ENCODE results near the gene ATP6V0E1.
"Not testable (repeated sequence)": the region's sequence is repeated elsewhere in the genome, so short reads cannot be mapped to it uniquely, and the experiment has no call there.

The ATP6V0E1 gene

DNA sequence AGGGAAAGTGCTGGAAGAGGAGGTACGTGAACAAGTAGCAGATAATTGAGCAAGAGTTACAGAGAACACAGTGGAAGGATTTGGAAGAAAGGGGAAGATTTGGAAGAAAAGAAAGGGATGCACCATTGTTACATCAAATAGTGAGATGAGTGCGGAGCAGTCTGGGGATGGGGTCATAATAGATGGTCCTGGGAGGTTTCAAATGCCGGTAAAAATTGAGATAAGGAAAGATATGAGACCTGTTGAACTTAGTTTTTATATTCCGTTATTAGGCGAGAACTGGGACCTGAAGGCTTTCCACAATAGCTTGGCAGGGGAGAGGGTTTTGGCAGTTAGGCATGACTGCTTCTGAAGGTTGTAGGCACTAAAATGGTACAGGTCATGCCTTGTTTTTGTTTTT lies 20.9 kb downstream of the ATP6V0E1 start:
- no peak for DNase-seq

DNA sequence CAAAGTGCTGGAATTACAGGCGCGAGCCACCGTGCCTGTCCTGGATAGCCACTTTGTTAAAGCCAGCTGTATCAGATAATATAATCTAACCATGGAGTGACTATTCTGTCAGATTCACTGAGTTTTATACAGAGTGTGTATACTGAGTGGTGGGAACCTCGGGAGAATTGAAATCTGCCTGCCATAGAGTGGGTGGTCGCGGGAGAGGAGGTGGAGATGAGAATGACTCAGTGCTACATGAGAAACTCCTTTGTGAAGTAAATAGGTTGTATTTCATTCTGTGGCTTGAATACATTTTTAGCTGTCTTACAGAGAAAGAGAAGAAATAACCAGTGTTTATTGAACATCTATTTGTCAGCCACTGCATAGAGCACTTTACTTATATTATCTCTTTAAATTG lies 26.4 kb downstream of the ATP6V0E1 start:
- DNase-seq = no peak

DNA sequence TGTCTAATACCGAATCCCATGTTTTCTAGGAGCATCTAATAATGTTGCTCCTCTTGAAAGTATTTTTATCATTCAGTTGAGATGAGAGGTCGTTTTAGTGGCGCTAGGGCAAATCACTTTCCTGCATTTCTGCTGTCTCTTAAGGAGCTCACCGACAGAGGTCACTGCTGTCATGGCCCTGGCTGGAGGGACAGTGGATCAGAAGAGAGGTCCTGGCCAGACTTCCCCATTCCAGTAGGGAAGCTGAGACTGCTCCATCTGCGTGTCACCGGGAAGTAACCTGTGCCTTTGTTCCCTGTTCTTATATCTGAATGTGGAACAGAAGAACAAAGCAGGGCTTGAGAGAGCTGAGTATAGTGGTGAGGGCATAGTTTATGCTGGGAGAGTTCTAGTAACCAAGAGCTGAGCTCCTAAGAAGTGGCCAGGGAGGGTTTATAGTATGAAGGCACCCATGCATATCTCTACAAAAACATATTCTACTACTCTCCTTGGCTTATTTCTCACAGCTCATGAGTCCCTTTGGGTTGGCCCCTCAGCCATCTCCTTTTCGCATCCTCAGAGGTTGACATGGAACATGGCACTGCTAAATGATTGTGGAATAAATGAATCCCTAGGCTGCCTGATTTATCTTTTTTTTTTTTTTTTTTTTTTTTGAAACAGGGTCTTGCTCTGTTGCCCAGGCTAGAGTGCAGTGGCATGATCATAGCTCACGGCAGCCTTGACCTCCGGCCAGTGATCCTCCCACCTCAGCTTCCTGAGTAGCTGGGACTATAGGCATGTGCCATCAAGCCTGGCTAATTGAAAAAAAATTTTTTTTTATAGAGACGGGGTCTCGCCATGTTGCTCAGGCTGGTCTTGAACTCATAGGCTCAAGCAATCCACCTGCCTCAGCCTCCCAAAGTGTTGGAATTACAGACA lies 27.2 kb downstream of the ATP6V0E1 start:
- no peak for DNase-seq

DNA sequence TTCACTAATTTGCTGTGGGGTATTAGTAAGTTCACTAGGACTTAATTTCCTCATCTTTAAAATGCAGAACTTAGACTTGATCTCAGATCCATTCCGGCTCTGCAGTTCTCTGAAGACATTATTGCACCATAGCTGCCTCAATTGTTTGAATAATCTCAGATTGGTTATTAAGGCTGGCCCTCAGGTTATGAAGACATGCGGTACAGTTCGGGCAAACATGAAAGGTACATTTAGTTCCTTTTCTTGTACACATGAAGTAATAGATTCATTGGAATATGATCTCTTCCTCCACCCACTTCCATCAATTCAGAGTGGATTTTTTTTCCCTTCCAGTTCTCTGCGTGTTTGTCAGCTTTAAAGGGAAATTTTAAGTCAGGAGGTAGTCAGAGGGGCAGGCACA lies 28.0 kb downstream of the ATP6V0E1 start:
- DNase-seq = no peak

DNA sequence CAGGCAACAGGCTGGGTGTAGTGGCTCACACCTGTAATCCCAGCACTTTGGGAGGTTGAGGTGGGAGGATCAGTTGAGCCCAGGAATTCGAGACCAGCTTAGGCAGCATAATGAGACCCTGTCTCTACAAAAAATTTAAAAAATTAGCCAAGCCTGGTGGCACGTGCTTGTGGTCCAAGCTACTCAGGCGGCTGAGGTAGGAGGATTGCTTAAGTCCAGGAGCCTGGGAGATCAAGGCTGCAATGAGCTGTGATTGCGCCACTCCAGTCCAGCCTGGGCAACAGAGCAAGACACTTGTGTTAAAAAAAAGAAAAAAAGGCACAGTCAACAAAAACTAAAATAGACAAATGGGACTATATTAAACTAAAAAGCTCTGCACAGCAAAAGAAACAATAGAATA lies 29.3 kb downstream of the ATP6V0E1 start:
- no peak for DNase-seq

DNA sequence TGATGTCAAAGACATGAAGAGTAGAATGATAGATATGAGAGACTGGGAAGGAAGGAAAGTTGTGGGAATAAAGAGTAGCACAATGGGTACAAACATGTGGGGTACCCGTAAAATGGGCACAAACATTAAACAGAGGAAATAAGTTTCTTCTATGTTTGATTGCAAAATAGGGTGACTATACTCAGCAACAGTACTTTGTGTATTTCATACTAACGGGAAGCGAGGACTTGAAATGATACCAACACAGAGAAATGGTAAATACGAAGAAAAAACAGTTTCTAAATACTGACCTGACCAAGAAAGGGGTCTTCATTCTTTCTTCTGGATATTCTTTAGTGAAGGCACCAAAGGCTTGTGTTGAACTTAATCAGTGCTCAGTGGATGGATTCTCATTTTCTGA lies 31.1 kb downstream of the ATP6V0E1 start:
- no peak for DNase-seq

DNA sequence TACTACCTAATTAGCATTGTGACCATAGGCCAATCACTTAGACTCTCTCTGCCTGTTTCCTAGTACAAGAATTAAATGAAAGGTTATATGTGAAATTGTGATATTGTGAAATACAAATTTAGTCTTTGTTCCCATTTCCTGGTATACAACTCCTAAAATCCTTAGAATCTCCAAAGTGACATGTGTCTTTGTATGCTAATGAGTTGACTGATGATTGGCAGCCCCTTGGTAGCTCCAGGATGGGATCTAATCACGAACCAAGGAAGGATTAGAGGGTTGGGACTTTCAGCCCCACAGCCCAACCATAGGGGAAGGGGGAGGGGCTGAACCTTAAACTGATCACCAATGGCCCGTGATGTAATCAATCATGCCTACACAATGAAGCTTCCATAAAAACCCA lies 31.6 kb downstream of the ATP6V0E1 start:
- DNase-seq = no peak

DNA sequence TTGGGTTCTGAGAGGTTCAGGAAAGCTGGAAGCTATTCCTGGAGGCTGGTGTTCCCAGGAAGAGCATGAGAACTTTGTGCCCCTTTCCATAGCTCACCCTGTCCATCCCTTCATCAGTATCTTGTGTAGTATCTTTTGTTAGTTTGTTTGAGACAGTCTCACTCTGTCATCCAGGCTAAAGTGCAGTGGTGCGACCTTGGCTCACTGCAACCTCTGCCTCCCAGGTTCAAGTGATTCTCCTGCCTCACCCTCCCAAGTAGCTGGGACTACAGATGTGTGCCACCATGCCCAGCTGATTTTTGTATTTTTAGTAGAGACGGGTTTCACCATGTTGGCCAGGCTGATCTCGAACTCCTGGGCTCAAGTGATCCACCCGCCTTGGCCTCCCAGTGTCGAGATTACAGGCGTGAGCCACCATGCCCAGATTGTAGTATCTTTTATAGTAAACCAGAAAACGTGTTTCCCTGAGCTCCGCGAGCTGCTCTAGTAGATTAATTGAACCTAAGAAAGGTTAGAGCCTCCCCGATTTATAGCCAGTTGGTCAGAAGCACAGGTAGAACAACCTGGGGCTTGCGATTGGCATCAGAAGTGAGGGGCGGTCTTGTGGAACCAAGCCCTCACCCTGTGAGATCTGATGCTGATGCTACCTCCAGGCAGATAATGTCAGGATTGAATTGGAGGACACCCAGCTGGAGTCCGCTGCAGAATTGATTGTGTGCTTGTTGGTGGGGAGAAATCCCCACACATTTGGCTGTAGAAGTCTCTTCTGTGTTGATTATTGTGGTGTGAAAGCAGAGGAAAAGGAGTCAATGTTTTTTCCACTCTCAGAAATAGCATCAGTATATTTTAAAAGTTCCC lies 32.3 kb downstream of the ATP6V0E1 start:
- no peak for DNase-seq

DNA sequence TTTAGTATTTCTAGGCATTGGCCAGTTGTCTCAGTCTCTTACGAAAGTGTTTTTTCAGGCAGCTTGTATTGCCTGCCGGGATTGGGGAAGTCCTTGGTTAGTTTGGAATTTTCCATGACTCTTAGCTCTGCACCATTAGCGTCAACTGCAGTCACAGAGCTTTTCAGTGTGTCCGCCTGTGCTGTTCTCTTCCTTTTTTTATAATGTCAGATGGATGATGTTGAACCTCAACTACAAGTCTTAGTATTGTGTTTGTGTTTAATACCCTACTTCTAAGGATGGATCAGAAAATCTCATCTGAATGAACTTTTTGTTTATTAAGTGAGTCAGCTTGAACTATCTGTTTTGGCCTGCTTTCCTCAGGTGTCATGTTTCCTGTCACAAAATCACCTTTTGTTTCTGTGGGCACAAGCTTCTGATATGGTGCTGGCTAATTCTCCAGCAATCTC lies 33.1 kb downstream of the ATP6V0E1 start:
- DNase-seq = no peak

DNA sequence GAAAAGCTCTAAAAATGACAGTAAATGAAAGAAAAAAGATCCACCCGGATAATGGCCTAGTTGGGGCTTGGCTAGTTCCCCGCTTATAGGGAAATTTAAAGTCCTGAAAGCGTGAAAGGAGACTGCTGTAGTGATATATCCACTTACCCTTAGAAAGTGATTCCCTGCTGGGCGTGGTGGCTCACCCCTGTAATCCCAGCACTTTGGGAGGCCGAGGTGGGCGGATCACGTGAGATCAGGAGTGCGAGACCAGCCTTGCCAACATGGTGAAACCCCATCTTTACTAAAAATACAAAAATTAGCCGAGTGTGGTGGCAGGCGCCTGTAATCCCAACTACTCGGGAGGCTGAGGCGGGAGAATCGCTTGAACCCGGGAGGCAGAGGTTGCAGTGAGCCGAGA lies 33.5 kb downstream of the ATP6V0E1 start:
- not testable (repeated sequence) for DNase-seq

DNA sequence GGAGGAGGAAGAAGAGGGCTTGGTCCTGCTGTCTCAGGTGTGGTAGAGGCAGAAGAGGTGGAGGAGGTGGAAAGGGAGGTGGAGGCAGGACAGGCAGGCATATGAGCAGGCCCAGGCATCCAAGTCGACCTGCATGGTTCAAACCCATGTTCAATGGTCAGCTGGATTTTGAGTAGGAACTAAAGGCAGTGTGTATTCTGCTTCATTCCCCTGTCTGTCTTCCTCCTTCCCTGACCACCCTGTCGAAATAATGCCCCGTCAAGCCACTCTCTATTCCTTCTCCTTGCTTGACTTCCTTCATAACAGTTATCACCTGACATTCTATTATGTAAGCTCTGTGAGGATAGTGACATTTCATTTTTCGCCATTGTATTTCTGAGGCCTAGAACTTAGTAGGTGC lies 34.8 kb downstream of the ATP6V0E1 start:
- DNase-seq = no peak

DNA sequence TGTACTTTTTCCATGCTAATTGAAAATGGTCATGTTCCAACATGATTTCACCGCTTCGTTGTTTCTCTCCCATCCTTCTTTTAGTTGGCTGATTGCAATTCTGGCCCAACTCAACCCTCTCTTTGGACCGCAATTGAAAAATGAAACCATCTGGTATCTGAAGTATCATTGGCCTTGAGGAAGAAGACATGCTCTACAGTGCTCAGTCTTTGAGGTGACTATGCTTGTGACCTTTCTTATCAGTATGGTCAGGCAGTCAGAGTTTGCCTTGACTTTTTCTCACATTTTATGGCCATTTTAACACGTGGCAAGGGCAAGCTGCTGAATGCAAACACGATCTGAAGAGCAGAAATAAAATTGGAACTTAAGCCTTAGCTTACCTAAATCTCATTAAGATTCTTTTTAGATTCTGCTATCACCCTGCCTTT lies 36.6 kb downstream of the ATP6V0E1 start:
- DNase-seq = no peak

DNA sequence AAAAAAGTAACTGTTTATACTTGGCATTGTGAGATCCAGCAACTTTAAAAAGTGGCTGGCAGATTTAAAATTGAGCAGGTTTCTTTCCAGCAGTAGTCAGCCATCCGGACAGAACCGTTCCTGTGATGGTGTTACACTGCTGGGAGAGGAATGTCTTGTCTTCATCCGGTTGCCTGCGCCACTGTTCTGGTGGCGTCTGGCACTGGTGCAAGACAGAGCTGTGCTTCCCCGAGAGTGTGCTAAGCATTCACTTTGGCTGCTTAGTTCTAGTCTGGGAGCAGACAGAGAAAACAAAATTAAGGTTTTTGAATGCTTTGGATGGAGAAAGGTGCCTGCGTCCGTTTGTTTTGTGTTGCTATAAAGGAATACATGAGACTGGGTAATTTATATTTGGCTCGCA lies 37.1 kb downstream of the ATP6V0E1 start:
- DNase-seq = no peak

DNA sequence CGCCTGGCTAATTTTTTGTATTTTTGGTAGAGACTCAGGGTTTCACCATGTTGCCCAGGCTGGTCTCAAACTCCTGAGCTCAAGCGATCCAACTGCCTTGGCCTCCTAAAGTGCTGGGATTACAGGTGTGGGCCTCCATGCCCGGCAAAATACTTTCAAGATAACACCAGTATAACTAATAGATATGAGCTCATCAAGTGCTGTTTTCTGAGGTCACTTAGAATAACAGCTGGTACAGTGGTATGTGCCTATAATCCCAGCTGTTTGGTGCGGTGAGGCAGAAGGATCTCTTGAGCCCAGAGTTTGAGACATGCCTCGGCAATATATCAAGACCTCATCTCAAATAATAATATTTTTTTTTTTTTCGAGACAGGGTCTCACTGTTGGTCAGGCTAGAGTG lies 42.1 kb downstream of the ATP6V0E1 start:
- no peak for DNase-seq

DNA sequence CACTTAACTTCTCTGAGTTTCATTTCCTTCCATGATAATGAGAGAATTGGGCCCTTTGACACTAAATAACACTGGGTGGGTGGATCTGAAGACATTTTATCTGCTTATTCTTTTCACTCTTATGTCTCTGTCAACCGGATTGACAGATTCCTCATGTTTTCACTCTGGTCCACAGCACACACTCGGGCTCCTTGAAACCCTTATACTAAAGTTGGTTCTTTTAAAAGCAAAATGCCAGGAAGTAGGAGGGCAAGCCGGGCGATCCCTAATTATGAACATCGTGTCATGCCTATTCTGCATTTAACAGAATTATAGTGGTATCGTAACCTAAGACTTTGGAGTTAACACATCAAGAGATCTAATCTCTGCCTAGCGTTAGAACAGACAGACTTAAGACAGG lies 44.3 kb downstream of the ATP6V0E1 start:
- DNase-seq = no peak

DNA sequence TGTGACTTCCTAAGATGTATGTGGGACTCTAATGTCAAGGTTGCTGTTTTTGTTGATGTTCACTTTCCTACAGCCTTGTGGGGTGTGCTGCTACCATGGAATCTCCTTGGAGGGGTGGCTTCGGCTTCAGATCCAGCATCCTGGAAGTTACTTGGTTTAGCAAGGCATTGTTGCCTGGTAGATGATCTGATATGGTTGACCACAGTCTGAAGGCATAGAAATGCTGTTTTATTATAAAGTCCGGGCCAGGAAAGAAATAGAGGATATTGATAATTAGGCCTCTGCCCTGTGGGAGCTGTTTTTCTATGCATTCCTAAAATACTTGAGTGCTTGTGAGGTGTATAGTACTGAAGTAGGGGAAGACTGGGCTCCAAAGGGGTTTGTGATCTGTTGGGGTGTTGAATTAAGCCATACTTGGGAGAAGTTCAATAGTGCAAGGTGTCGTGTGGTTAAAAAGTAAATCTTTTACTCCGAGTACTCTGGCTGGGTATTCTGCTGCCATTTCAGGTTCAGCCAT lies 45.3 kb downstream of the ATP6V0E1 start:
- DNase-seq = no peak

DNA sequence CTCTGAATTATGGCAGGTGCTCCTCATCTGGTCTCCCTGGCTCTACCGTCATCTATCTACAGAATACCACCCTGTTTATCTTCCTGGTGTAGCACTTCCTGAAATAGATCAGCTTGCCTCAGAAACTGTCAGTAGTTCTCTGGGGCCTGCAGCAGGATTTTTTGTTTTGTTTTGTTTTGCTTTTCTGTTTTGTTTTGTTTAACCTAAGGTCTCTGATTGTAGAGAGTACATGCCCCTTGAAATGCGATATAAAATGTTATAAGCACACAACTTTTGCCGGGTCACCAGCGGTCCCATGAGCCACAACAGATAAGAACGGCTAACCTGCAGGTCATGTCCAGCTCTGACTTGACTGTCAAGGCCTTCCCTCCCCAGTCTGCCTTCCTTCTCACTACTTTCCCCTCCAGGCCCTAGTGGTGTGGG lies 45.9 kb downstream of the ATP6V0E1 start:
- DNase-seq = peak; percentile 72

DNA sequence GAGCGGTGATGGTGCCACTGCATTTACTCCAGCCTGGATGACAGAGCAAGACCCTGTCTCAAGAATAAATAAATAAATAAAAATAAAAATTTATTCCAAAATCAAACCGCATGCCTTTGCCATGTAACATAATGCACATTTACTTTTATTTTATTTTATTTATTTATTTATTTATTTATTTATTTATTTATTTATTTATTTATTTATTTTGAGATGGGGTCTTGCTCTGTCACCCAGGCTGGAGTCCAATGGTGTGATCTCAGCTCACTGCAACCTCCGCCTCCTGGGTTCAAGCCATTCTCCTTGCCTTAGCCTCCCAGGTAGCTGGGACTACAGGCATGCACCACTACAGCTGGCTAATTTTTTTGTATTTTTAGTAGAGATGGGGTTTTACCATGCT lies 48.5 kb downstream of the ATP6V0E1 start:
- not testable (repeated sequence) for DNase-seq

DNA sequence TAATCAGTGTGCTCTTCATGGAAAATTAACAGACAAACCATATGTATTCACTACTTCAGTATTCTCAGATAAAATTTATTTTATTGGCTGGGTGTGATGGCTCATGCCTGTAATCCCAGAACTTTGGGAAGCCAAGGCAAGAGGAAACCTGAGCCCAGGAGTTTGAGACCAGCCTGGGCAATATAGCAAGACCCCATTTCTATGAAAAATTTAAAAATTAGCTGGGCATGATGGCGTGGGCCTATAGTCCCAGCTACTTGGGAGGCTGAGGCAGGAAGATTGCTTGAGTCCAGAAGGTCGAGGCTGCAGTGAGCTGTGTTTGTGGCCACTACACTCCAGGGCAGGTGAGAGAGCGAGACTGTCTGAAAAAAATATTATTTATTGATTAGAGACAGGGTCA lies 49.2 kb downstream of the ATP6V0E1 start:
- no peak for DNase-seq

DNA sequence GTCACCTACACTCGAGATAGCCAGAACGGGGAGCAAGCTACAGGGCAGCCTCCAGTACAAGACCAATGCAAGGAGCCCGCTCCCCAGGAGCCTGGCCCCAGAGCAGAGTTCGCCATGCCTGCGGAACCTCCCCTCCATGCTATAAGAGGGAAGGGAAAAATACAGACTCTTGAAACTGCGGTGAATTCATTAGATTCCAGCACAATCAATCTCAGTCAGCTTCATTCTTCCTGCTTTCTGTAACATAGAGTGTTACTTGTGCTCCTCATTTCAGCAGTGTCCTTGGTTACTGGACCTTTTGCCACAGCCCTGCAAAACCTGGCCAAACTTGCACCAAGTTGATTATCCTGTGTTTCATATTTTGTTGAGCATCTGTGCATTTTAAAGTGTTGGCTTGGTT lies 50.4 kb downstream of the ATP6V0E1 start:
- no peak for DNase-seq

DNA sequence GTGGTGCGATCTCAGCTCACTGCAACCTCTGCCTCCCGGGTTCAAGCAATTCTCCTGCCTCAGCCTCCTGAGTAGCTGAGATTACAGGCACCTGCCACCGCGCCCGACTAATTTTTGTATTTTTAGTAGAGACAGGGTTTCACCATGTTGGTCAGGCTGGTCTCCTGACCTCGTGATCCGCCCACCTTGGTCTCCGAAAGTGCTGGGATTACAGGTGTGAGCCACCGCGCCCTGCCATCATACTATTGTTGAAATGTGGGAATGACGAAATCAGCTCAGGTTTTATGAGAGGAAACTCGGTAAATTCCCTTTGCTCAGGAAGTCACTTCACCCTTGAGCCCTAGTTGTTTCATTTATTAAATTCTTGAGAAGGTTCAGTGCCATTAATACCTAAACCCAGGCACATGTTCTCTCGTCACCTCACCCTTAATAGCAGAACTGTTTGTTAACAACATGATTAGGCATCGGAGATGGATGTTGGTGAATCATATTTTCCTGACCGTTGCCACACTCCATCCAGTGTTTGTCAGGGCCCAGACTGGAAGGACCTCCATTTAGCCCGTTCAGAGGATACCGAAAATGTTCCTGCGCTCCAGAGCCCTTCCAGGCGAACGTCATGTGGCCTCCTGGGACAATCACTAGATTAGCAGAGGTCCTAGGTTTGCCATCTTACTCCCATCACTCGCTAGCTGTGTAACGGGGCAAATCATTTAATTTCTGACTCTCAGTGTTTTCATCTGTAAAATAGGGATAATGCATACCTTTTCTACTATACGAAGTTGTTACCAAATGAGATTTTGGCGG lies 52.5 kb downstream of the ATP6V0E1 start:
- no peak for DNase-seq

DNA sequence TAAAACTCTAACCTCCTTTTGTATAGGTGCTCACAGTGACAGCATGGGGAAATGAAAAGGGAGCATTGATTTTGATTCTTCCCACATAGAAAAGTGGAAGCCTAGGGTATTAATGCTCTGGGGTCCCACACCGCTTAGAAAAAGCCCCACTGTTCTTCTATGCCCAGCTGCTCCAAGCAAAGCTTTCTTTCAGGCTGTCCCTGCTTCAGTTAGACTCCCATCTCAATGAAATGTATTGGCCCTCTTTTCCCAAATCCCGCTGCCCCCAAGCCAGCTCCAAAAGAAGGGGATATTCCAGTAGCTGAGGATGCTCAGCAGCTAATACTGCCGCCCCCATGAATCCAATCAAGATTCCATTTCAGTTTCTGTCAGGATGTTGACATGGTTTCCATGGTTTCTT lies 55.6 kb downstream of the ATP6V0E1 start:
- DNase-seq = no peak

DNA sequence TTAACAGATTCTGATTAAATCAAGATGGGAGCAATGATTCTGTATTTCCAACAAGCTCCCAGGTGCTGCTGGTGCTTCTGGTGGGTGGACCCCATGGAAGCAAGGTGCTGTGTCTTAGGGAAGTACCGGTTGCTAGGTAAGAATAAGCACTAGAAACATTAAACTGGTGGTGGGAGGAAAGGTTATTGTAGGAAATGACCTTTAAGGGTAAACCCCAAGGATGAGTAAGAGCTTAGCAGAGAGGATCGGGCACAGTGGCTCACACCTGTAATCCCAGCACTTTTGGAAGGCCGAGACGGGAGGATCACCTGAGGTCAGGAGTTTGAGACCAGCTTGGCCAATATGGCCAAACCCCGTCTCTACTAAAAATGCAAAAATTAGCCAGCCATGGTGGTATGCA lies 56.4 kb downstream of the ATP6V0E1 start:
- no peak for DNase-seq
